MM.1S (cell line): ENCODE results near the gene UBE2B.

Experiments
- EZH2 ChIP-seq: fragments of 300-600 bp; sonication (generic); optimal IDR thresholded peaks from 2 replicates; pipeline ENCODE3; 2017; ENCODE audit warnings: low read depth, mild to moderate bottlenecking, antibody characterized with exemption, low read length, mixed read lengths
- TF ChIP-seq, protein P1 (sequence below): fragments of 300-600 bp; sonication (generic); IDR thresholded peaks from 2 replicates; pipeline ENCODE4 v1.5.1; 2016; ENCODE audit warnings: antibody characterized with exemption, low read length, mixed read lengths

DNA sequence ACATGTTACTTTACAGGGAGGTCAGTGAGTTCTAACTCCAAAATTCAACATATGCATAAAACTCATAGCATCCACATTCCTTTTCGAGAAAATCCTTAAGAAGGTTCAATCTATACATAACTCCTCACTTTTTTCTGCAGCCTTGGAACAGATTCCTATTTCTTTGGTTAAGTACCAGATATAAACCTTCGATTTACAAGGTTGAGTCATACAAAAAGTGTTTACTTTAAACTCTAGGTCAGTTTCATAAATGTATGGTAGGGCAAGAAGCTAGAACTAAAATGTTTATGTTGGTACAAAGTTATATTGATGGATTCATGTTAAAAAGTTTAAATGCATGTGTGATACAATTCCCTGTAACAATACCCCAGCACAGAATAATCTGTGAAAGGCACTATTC is 20.9 kb downstream of the UBE2B start:
- TF ChIP-seq, protein P1, sequence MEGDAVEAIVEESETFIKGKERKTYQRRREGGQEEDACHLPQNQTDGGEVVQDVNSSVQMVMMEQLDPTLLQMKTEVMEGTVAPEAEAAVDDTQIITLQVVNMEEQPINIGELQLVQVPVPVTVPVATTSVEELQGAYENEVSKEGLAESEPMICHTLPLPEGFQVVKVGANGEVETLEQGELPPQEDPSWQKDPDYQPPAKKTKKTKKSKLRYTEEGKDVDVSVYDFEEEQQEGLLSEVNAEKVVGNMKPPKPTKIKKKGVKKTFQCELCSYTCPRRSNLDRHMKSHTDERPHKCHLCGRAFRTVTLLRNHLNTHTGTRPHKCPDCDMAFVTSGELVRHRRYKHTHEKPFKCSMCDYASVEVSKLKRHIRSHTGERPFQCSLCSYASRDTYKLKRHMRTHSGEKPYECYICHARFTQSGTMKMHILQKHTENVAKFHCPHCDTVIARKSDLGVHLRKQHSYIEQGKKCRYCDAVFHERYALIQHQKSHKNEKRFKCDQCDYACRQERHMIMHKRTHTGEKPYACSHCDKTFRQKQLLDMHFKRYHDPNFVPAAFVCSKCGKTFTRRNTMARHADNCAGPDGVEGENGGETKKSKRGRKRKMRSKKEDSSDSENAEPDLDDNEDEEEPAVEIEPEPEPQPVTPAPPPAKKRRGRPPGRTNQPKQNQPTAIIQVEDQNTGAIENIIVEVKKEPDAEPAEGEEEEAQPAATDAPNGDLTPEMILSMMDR, result no peak
- TF ChIP-seq EZH2, result no peak
